HFFc6 (cell line): Measurements from ENCODE around the gene RASGRF2. TPM values are rescaled to one million over a fixed set of nuclear protein-coding genes. Genes with fewer than 3 reads are reported as not detected.

Source experiments
- DNase-seq: peaks from one replicate; pipeline ENCODE4 v3.0.0-alpha.2; 2018
- H3K27ac Mint-ChIP-seq: 2 replicates; pipeline ENCODE4 v1.8.0; 2020; ENCODE audit warnings: mild to moderate bottlenecking, mixed read lengths
- H3K27me3 Mint-ChIP-seq: 2 replicates; pipeline ENCODE4 v1.8.0; 2021; ENCODE audit warnings: mild to moderate bottlenecking, moderate library complexity, mixed read lengths; ENCODE audit not compliant: insufficient read depth
- H3K36me3 Mint-ChIP-seq: 2 replicates; pipeline ENCODE4 v1.8.0; 2021; ENCODE audit warnings: low read depth, mixed read lengths
- H3K4me1 Mint-ChIP-seq: 2 replicates; pipeline ENCODE4 v1.8.0; 2020; ENCODE audit warnings: low read depth, mixed read lengths
- H3K4me3 Mint-ChIP-seq: 2 replicates; pipeline ENCODE4 v1.8.0; 2020; ENCODE audit warnings: mild to moderate bottlenecking, moderate library complexity, mixed read lengths
- H3K9me3 Mint-ChIP-seq: 2 replicates; pipeline ENCODE4 v1.8.0; 2020; ENCODE audit warnings: mild to moderate bottlenecking, mixed read lengths
- CTCF ChIP-seq: fragments of 200-600 bp; sonication (generic); IDR thresholded peaks from 2 replicates; pipeline ENCODE4 v1.5.0; 2021; ENCODE audit warnings: antibody characterized with exemption, mild to moderate bottlenecking
- total RNA-seq, 6 experiments: library from RNA; stranded (reverse); fragmentation: NEBNext Ultra II Directional; extraction: Animal tissue kit (Norgen Biotek cat#: 25700); gene quantifications; 2 replicates in 1 of 6; 3 replicates in 5 of 6; pipeline ENCODE4 v1.2.3, GENCODE V29; 2021

The RASGRF2 gene
- total RNA-seq, 6 experiments from 2014 or later: 0.21 to 0.97 (median 0.69) TPM

- Mint-ChIP-seq H3K9me3 (no peaks in the 10 kb centered on the region), H3K36me3 (no peaks in the 10 kb centered on the region), H3K27ac (no peak overlapping the region), H3K4me1 (no peaks in the 10 kb centered on the region), H3K4me3 (no peak overlapping the region), H3K27me3 (no peaks in the 10 kb centered on the region; the same call in none of the 2 replicates)
- no peak for DNase-seq
- TF ChIP-seq CTCF: no peak
Observed at GRCh38 chr5:81235287-81236072, 275.3 kb downstream of the RASGRF2 start.

- H3K27me3 Mint-ChIP-seq: no peaks in the 10 kb centered on the region
- no peaks in the 10 kb centered on the region for H3K36me3 Mint-ChIP-seq
- H3K9me3 Mint-ChIP-seq: no peaks in the 10 kb centered on the region
- TF ChIP-seq CTCF: no peak
- no peak overlapping the region for H3K4me3 Mint-ChIP-seq
- no peak overlapping the region for H3K27ac Mint-ChIP-seq
- DNase-seq: no peak
- no peaks in the 10 kb centered on the region for H3K4me1 Mint-ChIP-seq
Observed at GRCh38 chr5:81238460-81238859, 278.3 kb downstream of the RASGRF2 start.

- no peaks in the 10 kb centered on the region for H3K9me3 Mint-ChIP-seq
- no peaks in the 10 kb centered on the region for H3K4me1 Mint-ChIP-seq
- H3K27me3 Mint-ChIP-seq: no peaks in the 10 kb centered on the region
- TF ChIP-seq CTCF: peak; percentile 16; the same call in 1 of the 2 replicates
- DNase-seq: no peak
- H3K27ac Mint-ChIP-seq: no peak overlapping the region
- no peaks in the 10 kb centered on the region for H3K36me3 Mint-ChIP-seq
- no peak overlapping the region for H3K4me3 Mint-ChIP-seq
Observed at GRCh38 chr5:81239613-81240012, 279.4 kb downstream of the RASGRF2 start.

- no peak overlapping the region for H3K27ac Mint-ChIP-seq
- no peaks in the 10 kb centered on the region for H3K36me3 Mint-ChIP-seq
- H3K9me3 Mint-ChIP-seq: no peaks in the 10 kb centered on the region
- DNase-seq: no peak
- H3K4me1 Mint-ChIP-seq: no peaks in the 10 kb centered on the region
- TF ChIP-seq CTCF: no peak
- no peaks in the 10 kb centered on the region for H3K27me3 Mint-ChIP-seq
- no peak overlapping the region for H3K4me3 Mint-ChIP-seq
Observed at GRCh38 chr5:81241001-81241400, 280.8 kb downstream of the RASGRF2 start.

GRCh38 chr5:81241961-81242648 lies 281.9 kb downstream of the RASGRF2 start:
- H3K27ac Mint-ChIP-seq: no peak overlapping the region
- no peaks in the 10 kb centered on the region for H3K27me3 Mint-ChIP-seq

More at GRCh38 chr5:81241961-81242648, 281.9 kb downstream of the RASGRF2 start:
- no peak for DNase-seq
- TF ChIP-seq CTCF: no peak
- Mint-ChIP-seq H3K36me3 (no peaks in the 10 kb centered on the region), H3K4me1 (peaks cover under 1% of the 10 kb centered on the region), H3K4me3 (no peak overlapping the region), H3K9me3 (no peaks in the 10 kb centered on the region)
